Loucy (cell line): ENCODE data around the gene TMSB10.

ENCODE experiments used
- H2AFZ ChIP-seq: fragments of 200-600 bp; sonication (generic); 2 replicates; pipeline ENCODE4 v1.6.0; 2016; ENCODE audit warnings: antibody characterized with exemption, mild to moderate bottlenecking, low read length, moderate library complexity
- H3F3A ChIP-seq: fragments of 200-600 bp; 2 replicates; pipeline ENCODE4 v1.6.0; 2016; ENCODE audit warnings: antibody characterized with exemption, low read depth, mild to moderate bottlenecking
- H3K27me3 ChIP-seq: fragments of 200-600 bp; sonication (generic); 2 replicates; pipeline ENCODE4 v1.6.1; 2014; ENCODE audit warnings: low read length, mild to moderate bottlenecking; ENCODE audit not compliant: insufficient read depth, poor library complexity, severe bottlenecking
- H3K36me3 ChIP-seq: fragments of 200-600 bp; sonication (generic); 2 replicates; pipeline ENCODE4 v1.6.1; 2016; ENCODE audit warnings: low read length; ENCODE audit not compliant: insufficient read depth
- H3K4me1 ChIP-seq: fragments of 200-600 bp; sonication (generic); 2 replicates; pipeline ENCODE4 v1.5.1; 2014; ENCODE audit warnings: low read length, mild to moderate bottlenecking; ENCODE audit not compliant: insufficient read depth, poor library complexity, severe bottlenecking
- H3K4me2 ChIP-seq: fragments of 200-600 bp; sonication (generic); 2 replicates; pipeline ENCODE4 v1.6.0; 2014; ENCODE audit warnings: antibody characterized with exemption, low read length, low read depth, mild to moderate bottlenecking; ENCODE audit not compliant: poor library complexity, severe bottlenecking
- H3K4me3 ChIP-seq: fragments of 200-600 bp; sonication (generic); 2 replicates; pipeline ENCODE4 v1.5.1; 2014; ENCODE audit warnings: low read length, mild to moderate bottlenecking, mixed read lengths; ENCODE audit not compliant: poor library complexity, severe bottlenecking
- H3K79me2 ChIP-seq: fragments of 200-600 bp; sonication (generic); 2 replicates; pipeline ENCODE4 v1.6.1; 2014; ENCODE audit warnings: low read length; ENCODE audit not compliant: insufficient read depth
- H3K9ac ChIP-seq: fragments of 200-600 bp; sonication (generic); 2 replicates; pipeline ENCODE4 v1.6.0; 2014; ENCODE audit warnings: mild to moderate bottlenecking, low read depth, low read length, moderate library complexity; ENCODE audit not compliant: poor library complexity, severe bottlenecking
- H3K9me2 ChIP-seq: fragments of 200-600 bp; sonication (generic); replicated peaks from 2 replicates; pipeline ENCODE4 v1.6.1; 2016; ENCODE audit warnings: low read depth, low read length, mixed read lengths
- H3K9me3 ChIP-seq: fragments of 200-600 bp; sonication (generic); 2 replicates; pipeline ENCODE4 v1.6.1; 2014; ENCODE audit warnings: mild to moderate bottlenecking, antibody characterized with exemption, low read length, low read depth; ENCODE audit not compliant: insufficient read depth
- H4K20me1 ChIP-seq: fragments of 200-600 bp; sonication (generic); 2 replicates; pipeline ENCODE4 v1.6.0; 2014; ENCODE audit warnings: antibody characterized with exemption, low read length, mild to moderate bottlenecking; ENCODE audit not compliant: insufficient read depth, poor library complexity, severe bottlenecking
- EZH2phosphoT487 ChIP-seq: fragments of 200-600 bp; IDR thresholded peaks from 2 replicates; pipeline ENCODE4 v1.6.1; 2018; ENCODE audit warnings: antibody characterized with exemption, mild to moderate bottlenecking, moderate library complexity, borderline replicate concordance
- TF ChIP-seq, protein P1 (sequence below): fragments of 200-600 bp; sonication (generic); conservative IDR thresholded peaks from 2 replicates; pipeline ENCODE4 v1.5.1; 2014; ENCODE audit warnings: mild to moderate bottlenecking, antibody characterized with exemption, low read length

Gene TMSB10

DNA sequence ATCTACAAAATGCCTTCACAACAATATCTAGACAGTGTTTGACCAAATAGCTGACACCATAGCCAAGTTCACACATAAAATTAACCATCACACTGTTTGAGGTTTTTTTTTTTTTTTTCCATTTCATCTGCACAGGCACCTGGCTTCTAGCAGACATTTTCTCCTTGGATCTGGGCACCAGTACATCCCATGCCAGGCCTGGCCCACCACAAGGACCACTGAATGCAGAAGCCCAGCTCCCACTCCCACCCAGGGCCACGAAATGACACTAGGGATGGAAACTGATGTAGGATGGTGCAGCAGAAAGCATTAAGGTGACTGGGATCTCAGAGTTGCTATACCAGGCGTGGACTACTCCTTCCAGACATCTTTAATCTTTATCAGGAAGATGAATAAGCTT lies 13.0 kb downstream of the TMSB10 start:
- Histone ChIP-seq H3F3A (no peaks in the 10 kb centered on the region), H3K79me2 (no peaks in the 10 kb centered on the region), H2AFZ (no peak overlapping the region), H3K27me3 (no peaks in the 10 kb centered on the region), H3K9me2 (no peaks in the 10 kb centered on the region), H4K20me1 (no peaks in the 10 kb centered on the region), H3K4me3 (no peak overlapping the region), H3K9ac (no peak overlapping the region), H3K9me3 (no peaks in the 10 kb centered on the region), H3K36me3 (no peaks in the 10 kb centered on the region), H3K4me2 (no peak overlapping the region), H3K4me1 (no peaks in the 10 kb centered on the region)
- TF ChIP-seq, protein P1, sequence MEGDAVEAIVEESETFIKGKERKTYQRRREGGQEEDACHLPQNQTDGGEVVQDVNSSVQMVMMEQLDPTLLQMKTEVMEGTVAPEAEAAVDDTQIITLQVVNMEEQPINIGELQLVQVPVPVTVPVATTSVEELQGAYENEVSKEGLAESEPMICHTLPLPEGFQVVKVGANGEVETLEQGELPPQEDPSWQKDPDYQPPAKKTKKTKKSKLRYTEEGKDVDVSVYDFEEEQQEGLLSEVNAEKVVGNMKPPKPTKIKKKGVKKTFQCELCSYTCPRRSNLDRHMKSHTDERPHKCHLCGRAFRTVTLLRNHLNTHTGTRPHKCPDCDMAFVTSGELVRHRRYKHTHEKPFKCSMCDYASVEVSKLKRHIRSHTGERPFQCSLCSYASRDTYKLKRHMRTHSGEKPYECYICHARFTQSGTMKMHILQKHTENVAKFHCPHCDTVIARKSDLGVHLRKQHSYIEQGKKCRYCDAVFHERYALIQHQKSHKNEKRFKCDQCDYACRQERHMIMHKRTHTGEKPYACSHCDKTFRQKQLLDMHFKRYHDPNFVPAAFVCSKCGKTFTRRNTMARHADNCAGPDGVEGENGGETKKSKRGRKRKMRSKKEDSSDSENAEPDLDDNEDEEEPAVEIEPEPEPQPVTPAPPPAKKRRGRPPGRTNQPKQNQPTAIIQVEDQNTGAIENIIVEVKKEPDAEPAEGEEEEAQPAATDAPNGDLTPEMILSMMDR = no peak
- TF ChIP-seq EZH2phosphoT487 = no peak

DNA sequence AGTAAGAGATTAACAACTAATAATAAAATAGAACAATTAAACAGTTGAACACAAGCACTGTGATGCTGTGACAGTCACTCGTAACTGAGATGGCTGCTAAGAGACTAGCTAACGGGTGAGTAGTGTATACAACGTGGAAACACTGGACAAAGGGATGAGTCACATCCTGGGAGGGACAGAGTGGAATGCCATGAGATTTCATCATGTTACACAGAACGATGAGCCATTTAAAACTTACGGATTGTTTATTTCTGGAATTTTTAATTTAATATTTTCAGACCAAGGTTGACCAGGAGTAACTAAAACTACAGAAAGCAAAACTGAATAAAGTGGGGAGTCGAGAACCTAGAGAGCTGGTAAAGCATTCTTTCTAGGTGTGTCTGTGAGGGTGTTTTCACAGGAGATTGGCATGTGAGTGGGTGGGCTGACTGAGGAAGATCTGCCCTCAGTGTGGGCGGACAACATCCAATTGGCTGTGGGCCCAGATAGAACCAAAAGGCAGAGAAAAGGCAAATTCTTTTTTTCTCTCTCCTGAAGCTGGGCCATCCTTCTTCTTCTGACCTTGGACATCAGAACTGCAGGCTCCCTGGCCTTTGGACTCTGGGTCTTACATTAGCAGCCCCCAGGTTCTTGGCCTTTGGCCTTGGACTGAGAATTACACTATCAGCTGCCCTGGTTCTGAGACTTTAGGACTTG lies 14.6 kb downstream of the TMSB10 start:
- Histone ChIP-seq H3K9ac (no peak overlapping the region), H3K9me2 (no peaks in the 10 kb centered on the region), H3K4me1 (peaks cover 7% of the 10 kb centered on the region), H3K4me2 (no peak overlapping the region), H3K27me3 (no peaks in the 10 kb centered on the region), H2AFZ (no peak overlapping the region), H3K36me3 (no peaks in the 10 kb centered on the region), H3K79me2 (no peaks in the 10 kb centered on the region), H3F3A (no peaks in the 10 kb centered on the region), H3K4me3 (no peak overlapping the region), H4K20me1 (no peaks in the 10 kb centered on the region), H3K9me3 (no peaks in the 10 kb centered on the region)
- TF ChIP-seq EZH2phosphoT487 = no peak
- TF ChIP-seq, protein P1 = no peak

DNA sequence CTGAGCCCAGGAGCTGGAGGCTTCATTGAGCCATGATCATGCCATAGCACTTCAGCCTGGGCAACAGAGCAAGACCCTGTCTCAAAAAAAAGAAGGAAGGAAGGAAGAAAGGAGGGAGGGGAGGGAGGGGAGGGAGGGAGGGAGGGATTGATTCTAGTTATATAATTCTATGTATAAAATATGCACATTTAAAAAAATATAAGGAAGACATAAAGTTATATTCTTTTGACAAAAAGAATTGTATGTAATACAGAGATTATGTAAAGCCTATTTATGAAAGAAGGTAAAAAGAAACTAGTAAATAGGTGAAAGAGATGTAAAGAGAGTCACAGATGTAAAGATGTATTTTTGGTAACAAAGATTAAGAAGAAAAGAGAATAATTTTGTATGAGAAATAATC lies 17.6 kb downstream of the TMSB10 start:
- Histone ChIP-seq H3K27me3 (no peaks in the 10 kb centered on the region), H3K79me2 (no peaks in the 10 kb centered on the region), H3F3A (no peaks in the 10 kb centered on the region), H3K9me2 (no peaks in the 10 kb centered on the region), H4K20me1 (no peaks in the 10 kb centered on the region), H3K4me3 (no peak overlapping the region), H3K36me3 (no peaks in the 10 kb centered on the region), H3K4me1 (peaks cover 15% of the 10 kb centered on the region), H3K9ac (no peak overlapping the region), H3K9me3 (no peaks in the 10 kb centered on the region), H2AFZ (no peak overlapping the region), H3K4me2 (no peak overlapping the region)
- TF ChIP-seq, protein P1 = no peak
- TF ChIP-seq EZH2phosphoT487 = no peak
